Epithelial cell of prostate (primary cell): Measurements from ENCODE around the gene TRAF7.
A peak's percentile ranks its signal among the peaks of the same experiment; 100 is the strongest.

Experiments
- DNase-seq: peaks from one replicate; pipeline ENCODE4 v3.0.0-alpha.2; 2011; ENCODE audit warnings: low read depth, low spot score
- H3K27ac ChIP-seq: fragments of 450-650 bp; 2 replicates; pipeline ENCODE4 v1.5.1; 2017; ENCODE audit warnings: mild to moderate bottlenecking

TRAF7 gene

GRCh38 chr16:2145843-2146242 lies 9.7 kb upstream of the TRAF7 start:
- DNase-seq, result no peak
- H3K27ac ChIP-seq, result no peak overlapping the region

DNA sequence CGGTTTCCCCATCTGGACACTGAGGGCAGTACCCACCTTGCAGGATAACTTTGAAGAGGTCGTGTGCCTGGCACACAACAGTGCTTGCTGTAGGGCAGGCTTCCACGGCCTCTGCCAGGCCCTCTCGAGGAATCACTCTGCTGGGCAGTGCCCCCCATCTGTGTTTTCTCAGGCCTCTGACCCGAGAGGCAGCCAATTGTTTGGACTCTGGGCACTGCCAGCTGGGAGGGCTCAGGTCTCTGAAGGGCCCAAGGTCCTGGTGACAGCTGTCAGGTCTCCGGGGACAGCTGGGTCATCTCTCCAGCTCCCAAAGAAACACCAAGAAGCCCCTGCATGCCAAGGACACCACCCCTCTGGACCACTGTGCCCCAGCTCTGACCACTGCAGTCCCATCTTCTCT lies 8.2 kb upstream of the TRAF7 start:
- H3K27ac ChIP-seq, result no peak overlapping the region
- DNase-seq, result no peak

DNA sequence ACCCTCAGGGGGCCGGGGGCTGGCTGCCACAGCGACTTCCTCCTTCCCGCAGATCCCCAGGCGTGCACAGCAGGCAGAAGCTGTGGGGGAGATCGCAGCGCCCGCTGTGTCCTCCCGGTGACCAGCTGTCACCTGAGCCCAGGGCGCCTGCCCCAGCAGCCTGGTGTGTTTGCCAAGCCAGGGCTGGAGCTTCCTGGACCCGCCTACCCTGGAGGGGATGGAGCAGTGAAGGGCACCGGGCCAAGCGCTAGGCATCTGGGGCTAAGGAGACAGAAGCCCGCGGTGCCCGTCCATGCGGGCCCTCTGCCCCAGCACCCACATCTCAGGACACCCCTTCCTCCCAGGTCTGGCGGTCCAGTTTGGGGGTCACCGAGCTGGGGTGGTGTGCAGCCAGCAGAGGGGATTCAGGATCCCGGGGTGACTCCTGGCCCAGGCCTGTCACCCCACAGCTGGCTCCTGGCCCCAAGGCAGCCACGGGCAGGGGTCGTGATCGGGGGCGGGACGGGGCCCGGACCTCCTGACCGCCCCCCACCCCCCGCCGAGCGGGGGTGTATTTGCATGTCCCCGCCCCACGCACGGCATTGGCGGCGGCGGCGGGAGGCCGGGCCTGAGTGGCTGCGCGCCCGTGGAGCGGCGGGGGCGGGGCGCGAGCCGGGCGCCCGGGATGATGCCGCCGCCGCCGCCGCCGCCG lies 7.5 kb upstream of the TRAF7 start, which contains the start of gene RAB26:
Gene RAB26 (plus strand): TSS at position 645 of the 691 bp plus-strand sequence. CDS start 159 bp downstream, outside the sequence.
- DNase-seq, result no peak
- peak within 1 kb of the TSS; percentile 48 for H3K27ac ChIP-seq

DNA sequence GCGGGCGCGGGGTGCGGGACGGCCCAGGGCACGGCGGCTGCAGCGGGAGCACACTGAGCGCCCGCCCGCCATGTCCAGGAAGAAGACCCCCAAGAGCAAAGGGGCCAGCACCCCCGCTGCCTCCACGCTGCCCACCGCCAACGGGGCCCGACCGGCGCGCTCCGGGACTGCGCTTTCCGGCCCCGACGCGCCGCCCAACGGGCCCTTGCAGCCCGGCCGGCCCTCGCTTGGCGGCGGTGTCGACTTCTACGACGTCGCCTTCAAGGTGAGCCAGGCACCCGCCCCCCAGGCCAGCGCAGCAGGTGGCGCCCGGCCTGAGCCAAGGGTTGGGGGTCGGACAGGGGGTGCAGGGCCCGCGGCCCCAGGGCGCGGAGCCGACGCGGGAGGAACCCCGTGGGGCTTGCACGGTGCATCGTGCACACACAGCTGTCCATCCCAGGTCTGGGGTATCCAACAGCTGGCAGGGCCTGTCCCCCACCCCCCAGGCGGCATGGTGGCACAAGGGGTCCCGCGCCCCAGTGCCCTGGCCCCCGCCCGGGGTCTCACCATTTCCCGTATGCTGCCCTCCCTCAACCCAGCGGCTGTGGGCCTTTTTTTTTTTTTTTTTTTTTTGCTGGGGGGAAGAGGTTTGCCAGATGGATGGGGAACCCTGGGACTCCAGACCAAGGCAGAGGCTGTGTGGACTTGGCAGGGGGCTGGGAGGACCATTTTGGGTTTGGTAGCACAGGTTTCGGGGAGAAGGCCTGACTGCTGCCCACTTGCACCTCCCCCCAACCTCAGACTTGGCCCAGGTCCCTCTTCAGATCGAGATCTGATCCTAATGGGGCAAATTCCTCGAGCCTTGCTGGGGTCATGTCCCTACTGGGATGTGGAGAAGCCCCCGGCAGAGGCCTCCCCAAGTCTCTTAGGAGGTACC lies 6.6 kb upstream of the TRAF7 start:
- peak overlapping the region; percentile 48 for H3K27ac ChIP-seq
- DNase-seq, result no peak

- H3K27ac ChIP-seq, result peak overlapping the region; percentile 90
- no peak for DNase-seq
Observed at GRCh38 chr16:2149630-2150417, 5.8 kb upstream of the TRAF7 start.

GRCh38 chr16:2150418-2151187 lies 5.0 kb upstream of the TRAF7 start:
- peak overlapping the region; percentile 90 for H3K27ac ChIP-seq
- DNase-seq, result no peak

DNA sequence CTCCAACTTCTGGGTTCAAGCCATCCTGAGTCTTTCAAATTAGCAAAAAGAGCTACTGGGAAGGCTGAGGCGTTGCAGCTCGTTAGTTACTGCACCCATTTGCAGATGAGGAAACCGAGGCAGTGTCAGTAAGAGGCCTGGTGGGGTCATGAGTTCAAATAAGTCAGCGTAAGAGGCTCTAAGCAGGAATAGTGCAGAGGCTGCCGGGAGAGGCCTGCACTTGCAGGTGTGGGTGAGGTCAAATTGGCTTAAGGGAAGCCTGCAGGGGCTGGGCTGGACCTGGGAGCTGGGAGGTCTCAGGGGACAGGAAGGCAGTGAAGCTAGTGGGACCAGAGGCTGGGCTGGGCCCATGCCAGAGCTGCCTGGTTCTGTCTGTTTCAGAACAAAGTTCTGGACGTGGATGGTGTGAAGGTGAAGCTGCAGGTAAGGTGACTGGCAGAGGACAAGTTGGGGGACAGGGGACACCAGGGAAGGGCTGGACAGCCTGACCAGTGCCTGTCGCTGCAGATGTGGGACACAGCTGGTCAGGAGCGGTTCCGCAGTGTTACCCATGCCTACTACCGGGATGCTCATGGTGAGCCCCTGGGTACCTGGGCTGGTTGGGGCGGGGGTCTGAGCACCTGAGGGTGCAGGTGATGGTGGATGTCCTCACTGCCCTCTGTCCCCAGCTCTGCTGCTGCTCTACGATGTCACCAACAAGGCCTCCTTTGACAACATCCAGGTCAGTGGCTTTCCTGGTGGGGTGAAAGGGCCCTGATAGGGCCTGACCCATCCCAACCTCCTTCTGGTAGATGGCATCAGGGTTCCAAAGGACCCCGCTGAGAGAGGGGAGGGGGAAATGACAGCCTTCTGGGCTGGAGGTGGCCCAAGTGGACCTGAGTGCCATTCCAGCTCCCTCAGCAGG lies 4.1 kb upstream of the TRAF7 start:
- no peak for DNase-seq
- H3K27ac ChIP-seq, result peak overlapping the region; percentile 90

- no peak for DNase-seq
- H3K27ac ChIP-seq, result peak overlapping the region; percentile 90
Observed at GRCh38 chr16:2152695-2153506, 2.7 kb upstream of the TRAF7 start.

DNA sequence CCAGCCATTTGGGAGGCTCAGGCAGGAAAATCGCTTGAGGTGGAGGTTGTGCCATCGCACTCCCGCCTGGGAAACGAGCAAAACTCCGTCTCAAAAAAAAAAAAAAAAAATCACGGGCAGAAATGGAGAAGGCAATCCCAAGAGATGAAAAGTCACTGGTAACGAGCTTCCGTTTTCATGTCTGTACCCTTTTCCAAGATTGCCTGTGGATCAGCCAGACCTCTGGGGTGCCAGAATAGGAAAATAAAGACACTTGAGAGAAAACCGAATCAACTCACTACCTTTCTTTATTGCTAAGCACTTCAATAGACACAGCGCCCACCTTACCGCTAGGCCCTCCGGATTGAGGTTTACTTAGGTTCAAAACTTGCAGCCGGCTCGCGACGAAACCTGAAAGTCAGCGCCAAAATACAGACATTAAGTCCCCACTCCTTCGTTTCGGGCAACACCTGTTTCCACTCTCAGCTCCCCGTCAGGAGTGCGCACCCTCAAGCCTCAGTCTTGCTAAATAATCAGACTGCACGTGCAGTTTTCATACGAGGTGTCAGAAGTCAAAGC lies 970 bp upstream of the TRAF7 start:
- H3K27ac ChIP-seq, result peak overlapping the region; percentile 90
- DNase-seq, result no peak

DNA sequence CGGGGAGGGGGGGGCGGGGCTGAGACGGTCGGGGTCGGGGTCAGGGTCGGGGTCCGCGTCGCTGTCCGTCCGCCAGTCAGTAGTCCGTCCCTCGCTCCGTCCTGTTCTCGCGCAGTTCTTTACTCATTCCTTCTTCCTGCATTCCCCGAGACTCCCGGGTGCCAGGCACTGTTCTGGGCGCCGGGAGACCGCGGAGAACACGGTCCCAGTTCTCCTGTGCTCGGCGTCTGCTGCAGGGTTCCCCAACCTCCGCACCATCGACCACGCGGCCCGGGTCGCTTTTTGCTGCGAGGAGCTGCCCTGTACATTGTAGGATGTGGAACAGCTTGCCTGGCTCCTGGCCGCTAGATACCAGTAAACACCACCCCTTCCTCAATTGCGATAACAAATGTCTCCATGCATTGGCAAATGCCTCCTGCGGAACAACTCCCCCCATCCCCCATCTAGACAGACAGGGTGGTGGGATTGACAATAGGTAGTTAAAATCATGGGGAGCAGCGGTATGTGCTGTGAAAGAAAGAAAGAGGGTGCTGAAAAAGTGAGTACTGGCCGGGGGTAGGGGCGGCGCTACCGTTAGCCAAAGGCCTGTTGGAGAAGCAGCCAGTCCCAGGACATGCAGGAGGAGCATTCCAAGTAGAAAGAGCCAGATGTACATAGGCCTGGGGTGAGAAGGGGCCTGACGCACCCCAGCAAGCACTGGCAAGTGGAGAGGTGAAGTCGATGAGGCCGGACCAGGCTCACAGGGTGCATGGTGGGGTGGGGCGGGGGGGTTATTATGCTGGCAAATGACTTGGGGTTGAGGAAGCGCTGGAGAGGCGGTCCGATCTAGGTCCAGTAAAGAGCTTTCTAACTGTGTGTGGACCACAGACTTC lies 631 bp downstream of the TRAF7 start:
- DNase-seq, result no peak
- peak overlapping the region; percentile 90 for H3K27ac ChIP-seq

DNA sequence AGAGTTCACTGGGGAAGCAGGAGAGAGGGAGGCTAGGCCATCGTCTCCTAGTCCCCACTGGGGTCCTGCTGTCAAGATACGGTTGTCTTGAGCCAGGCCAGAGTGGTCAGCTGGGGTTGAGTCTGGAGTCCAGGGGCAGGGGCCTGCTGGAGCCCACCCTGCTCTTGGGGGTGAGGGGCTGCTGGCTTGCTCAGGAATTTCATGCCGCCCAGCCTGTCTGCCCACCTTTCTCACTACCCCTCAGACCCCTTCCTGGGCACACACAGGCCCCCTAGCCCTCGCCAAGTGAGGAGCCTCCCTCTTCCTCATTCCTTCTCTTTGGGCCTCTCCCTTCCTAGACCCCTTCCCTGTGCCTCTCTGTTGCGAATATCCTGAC lies 1.3 kb downstream of the TRAF7 start:
- no peak overlapping the region for H3K27ac ChIP-seq
- DNase-seq, result no peak

DNA sequence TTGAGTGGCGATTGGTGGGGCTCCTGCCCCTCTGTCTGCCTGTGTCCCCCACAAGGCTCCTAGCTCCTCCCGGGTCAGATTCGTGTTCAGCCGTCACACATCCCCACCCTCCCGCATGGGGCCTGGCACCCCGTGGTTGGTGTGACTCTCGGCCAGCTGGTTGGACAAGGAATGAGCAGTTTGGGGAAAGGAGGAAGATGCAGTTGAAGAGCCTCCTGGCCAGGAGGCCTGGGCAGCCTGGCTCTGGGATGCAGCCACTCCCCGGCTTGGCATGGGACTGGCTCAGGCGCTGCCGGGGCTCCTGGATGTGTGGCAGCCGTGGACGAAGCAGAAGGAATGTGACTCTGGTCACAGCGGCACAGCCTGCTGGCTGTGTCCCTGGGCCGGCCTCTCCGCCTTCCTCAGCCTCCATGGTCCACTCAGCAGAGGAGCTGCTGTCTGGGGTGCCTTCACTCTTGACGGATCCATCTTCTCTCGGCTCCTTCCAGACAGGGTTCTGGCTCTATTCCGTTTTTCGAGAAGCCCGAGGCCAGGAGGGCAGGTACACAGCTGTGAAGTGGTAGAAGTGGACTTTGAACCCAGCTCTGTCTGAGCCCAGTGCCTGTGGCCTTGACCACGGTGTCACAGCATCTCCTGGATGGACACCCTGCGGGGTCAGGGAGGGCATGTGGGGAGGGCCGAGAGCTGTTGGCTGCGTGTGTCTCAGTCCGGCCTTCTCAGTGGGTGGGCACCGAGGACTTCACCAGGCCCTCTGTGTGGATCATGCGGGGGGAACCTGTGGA lies 2.1 kb downstream of the TRAF7 start:
- H3K27ac ChIP-seq, result no peak overlapping the region
- DNase-seq, result no peak

GRCh38 chr16:2158262-2158638 lies 2.7 kb downstream of the TRAF7 start:
- H3K27ac ChIP-seq, result no peak overlapping the region
- no peak for DNase-seq

DNA sequence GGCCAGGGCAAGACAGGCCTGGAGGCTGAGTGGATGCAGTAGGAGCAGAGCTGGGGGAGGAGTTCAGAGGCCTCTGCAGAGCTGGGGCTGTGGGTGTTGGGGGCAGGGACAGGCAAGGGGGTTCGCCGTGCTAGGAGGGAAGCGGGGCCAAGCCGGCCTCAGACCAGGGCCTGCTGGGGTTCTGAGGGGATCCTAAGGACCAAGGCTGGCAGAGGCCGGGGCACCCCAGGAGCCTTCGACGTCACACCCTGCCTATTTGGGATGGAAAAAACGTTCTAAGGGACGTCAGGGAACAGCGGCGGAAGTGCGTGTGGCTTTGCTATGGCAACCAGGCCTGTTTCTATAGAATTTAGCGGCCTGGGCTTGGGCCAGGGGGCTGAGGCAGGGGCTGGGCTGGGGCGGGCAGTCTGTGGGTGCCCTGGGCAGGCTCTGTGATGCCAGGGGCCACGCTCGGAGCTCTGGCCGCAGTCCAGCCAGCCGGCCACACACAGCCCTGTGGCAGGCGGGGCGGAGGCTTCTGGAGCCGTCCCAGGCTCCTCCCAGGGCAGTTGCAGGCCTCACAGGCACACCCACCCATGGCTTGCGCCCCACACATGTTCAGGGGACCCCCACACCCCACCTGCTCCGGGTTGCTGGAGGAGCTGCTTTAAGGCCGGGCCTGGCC lies 3.7 kb downstream of the TRAF7 start:
- no peak for DNase-seq
- H3K27ac ChIP-seq, result no peak overlapping the region

- DNase-seq, result no peak
- peak overlapping the region; percentile 82 for H3K27ac ChIP-seq
Observed at GRCh38 chr16:2160915-2161551, 5.5 kb downstream of the TRAF7 start.
